ENCODE data around the gene NOD2. TPM values are rescaled to one million over a fixed set of nuclear protein-coding genes. Genes with fewer than 3 reads are reported as not detected.

The NOD2 gene
- total RNA-seq, 1 experiment from 2014 or later = not detected

DNA sequence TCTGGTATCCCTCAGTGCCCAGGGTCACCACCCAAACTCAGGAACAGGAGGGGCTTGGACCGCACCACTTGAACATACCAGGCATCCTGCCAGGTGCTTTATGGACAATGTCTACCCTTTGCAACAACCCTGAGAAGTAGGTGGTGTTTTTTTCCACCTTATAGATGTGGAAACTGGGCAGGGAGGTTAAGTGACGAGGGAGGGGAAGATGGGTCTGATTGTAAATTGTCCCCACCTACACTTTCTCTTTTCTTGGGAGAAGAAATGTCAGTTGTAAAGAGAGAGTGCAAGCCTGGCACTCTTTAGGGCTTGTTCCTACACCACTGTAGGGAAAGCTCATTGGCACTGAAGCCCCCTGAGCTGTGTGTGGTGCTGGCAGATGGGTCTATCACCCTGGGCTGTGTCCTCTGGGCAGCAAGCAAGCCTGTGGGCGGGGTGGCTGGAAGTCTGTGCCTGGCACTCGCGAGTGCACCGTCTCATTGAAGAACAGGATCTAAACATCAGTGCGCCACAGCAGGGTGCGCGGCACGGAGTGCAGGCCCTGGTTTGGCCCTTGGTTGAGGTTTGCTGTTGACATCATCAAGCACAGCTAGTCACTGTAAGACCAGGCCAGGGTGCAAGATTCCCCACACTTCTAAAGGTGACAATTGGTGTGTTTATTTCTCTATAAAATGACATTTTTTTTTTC lies 15.1 kb downstream of the NOD2 start:
- Histone ChIP-seq H3K4me1 (ENCODE audit: control insufficient read depth, insufficient read depth, low read length) (no peaks in the 10 kb centered on the region), H3K27me3 (ENCODE audit: control insufficient read depth, insufficient read depth, low read length) (no peaks in the 10 kb centered on the region), H3K4me3 (ENCODE audit: low read depth in 2 of 2, low read length in 2 of 2) (no peak overlapping the region), H3K27ac (ENCODE audit: low read length) (no peak overlapping the region), H3K9me3 (ENCODE audit: control insufficient read depth, insufficient read depth, low read depth, low read length) (no peaks in the 10 kb centered on the region), H3K36me3 (ENCODE audit: control insufficient read depth, insufficient read depth, low read length) (no peaks in the 10 kb centered on the region)
- POLR2A ChIA-PET = no interaction called here
- CTCF ChIA-PET = no interaction called here
- DNase-seq (ENCODE audit: low read depth, low spot score) (no peak), ATAC-seq (no peak)
- intact Hi-C loops (cut with micrococcal nuclease; ENCODE audit: unreplicated experiment) = no loop called here
- in situ Hi-C loops (cut with HindIII; ENCODE audit: low pct_unique_long_range_greater_than_20kb, low sequenced_read_pairs) = no loop called here
- BruUV-seq (replicated peaks) = no TSS peak
- TF ChIP-seq SIN3A (IDR thresholded peaks at IDR 0.05; ENCODE audit: borderline replicate concordance, insufficient read depth, low read depth, low read length) (no peak), POLR2AphosphoS5 (IDR thresholded peaks at IDR 0.05; ENCODE audit: low read depth, low read length) (no peak)

GRCh38 chr16:50709061-50709684 lies 15.8 kb downstream of the NOD2 start:
- in situ Hi-C loops (cut with HindIII; ENCODE audit: low pct_unique_long_range_greater_than_20kb, low sequenced_read_pairs) (no loop called here), intact Hi-C loops (cut with micrococcal nuclease; ENCODE audit: unreplicated experiment) (no loop called here)
- Histone ChIP-seq H3K27ac (ENCODE audit: low read length) (no peak overlapping the region), H3K27me3 (ENCODE audit: control insufficient read depth, insufficient read depth, low read length) (no peaks in the 10 kb centered on the region), H3K4me1 (ENCODE audit: control insufficient read depth, insufficient read depth, low read length) (no peaks in the 10 kb centered on the region), H3K36me3 (ENCODE audit: control insufficient read depth, insufficient read depth, low read length) (no peaks in the 10 kb centered on the region), H3K4me3 (ENCODE audit: low read depth in 2 of 2, low read length in 2 of 2) (no peak overlapping the region), H3K9me3 (ENCODE audit: control insufficient read depth, insufficient read depth, low read depth, low read length) (no peaks in the 10 kb centered on the region)
- DNase-seq (ENCODE audit: low read depth, low spot score) (no peak), ATAC-seq (no peak)
- TF ChIP-seq, protein P1, sequence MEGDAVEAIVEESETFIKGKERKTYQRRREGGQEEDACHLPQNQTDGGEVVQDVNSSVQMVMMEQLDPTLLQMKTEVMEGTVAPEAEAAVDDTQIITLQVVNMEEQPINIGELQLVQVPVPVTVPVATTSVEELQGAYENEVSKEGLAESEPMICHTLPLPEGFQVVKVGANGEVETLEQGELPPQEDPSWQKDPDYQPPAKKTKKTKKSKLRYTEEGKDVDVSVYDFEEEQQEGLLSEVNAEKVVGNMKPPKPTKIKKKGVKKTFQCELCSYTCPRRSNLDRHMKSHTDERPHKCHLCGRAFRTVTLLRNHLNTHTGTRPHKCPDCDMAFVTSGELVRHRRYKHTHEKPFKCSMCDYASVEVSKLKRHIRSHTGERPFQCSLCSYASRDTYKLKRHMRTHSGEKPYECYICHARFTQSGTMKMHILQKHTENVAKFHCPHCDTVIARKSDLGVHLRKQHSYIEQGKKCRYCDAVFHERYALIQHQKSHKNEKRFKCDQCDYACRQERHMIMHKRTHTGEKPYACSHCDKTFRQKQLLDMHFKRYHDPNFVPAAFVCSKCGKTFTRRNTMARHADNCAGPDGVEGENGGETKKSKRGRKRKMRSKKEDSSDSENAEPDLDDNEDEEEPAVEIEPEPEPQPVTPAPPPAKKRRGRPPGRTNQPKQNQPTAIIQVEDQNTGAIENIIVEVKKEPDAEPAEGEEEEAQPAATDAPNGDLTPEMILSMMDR (IDR thresholded peaks at IDR 0.05) = no peak
- no peak for TF ChIP-seq SIN3A (IDR thresholded peaks at IDR 0.05; ENCODE audit: borderline replicate concordance, insufficient read depth, low read depth, low read length)
- TF ChIP-seq, protein P2, sequence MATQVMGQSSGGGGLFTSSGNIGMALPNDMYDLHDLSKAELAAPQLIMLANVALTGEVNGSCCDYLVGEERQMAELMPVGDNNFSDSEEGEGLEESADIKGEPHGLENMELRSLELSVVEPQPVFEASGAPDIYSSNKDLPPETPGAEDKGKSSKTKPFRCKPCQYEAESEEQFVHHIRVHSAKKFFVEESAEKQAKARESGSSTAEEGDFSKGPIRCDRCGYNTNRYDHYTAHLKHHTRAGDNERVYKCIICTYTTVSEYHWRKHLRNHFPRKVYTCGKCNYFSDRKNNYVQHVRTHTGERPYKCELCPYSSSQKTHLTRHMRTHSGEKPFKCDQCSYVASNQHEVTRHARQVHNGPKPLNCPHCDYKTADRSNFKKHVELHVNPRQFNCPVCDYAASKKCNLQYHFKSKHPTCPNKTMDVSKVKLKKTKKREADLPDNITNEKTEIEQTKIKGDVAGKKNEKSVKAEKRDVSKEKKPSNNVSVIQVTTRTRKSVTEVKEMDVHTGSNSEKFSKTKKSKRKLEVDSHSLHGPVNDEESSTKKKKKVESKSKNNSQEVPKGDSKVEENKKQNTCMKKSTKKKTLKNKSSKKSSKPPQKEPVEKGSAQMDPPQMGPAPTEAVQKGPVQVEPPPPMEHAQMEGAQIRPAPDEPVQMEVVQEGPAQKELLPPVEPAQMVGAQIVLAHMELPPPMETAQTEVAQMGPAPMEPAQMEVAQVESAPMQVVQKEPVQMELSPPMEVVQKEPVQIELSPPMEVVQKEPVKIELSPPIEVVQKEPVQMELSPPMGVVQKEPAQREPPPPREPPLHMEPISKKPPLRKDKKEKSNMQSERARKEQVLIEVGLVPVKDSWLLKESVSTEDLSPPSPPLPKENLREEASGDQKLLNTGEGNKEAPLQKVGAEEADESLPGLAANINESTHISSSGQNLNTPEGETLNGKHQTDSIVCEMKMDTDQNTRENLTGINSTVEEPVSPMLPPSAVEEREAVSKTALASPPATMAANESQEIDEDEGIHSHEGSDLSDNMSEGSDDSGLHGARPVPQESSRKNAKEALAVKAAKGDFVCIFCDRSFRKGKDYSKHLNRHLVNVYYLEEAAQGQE (IDR thresholded peaks at IDR 0.05; ENCODE audit: insufficient read depth in 1 of 2, low read depth in 2 of 2, low read length in 1 of 2) = no peak
- TF ChIP-seq POLR2AphosphoS5 (IDR thresholded peaks at IDR 0.05; ENCODE audit: low read depth, low read length) = no peak
- no peak for TF ChIP-seq TCF7L2 (IDR thresholded peaks at IDR 0.05; ENCODE audit: low read depth, low read length)
- ChIA-PET CTCF (no interaction called here), POLR2A (no interaction called here)
- no TSS peak for BruUV-seq (replicated peaks)

DNA sequence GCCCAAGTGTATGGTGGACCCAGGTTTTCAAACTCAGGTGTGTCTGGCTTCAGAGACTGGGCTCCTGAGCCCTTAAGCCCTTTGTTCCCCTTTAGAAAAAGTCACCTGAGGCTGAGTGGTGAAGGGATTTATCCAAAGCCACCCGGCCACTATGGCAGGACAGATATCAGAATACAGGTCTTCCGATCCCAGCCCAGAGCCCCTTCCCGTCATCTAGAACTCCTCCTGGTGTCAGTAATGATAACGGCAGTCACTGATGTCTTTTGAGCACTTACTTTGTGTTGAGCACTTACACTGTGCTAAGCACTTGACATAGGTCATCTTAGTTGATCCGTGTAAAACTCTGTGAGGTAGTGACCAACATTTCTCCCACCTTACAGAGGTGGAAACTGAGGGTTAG lies 16.6 kb downstream of the NOD2 start:
- H3K27ac ChIP-seq (ENCODE audit: low read length) = no peak overlapping the region
- ATAC-seq = no peak
- no peak overlapping the region for H3K4me3 ChIP-seq (ENCODE audit: low read depth in 2 of 2, low read length in 2 of 2)
- no peaks in the 10 kb centered on the region for H3K36me3 ChIP-seq (ENCODE audit: control insufficient read depth, insufficient read depth, low read length)
- in situ Hi-C loops (cut with HindIII; ENCODE audit: low pct_unique_long_range_greater_than_20kb, low sequenced_read_pairs) = no loop called here
- intact Hi-C loops (cut with micrococcal nuclease; ENCODE audit: unreplicated experiment) = no loop called here
- H3K9me3 ChIP-seq (ENCODE audit: control insufficient read depth, insufficient read depth, low read depth, low read length) = no peaks in the 10 kb centered on the region
- DNase-seq (ENCODE audit: low read depth, low spot score) = no peak
- ChIA-PET POLR2A (no interaction called here), CTCF (no interaction called here)
- no peaks in the 10 kb centered on the region for H3K27me3 ChIP-seq (ENCODE audit: control insufficient read depth, insufficient read depth, low read length)
- no peaks in the 10 kb centered on the region for H3K4me1 ChIP-seq (ENCODE audit: control insufficient read depth, insufficient read depth, low read length)
- TF ChIP-seq POLR2AphosphoS5 (IDR thresholded peaks at IDR 0.05; ENCODE audit: low read depth, low read length) (no peak), SIN3A (IDR thresholded peaks at IDR 0.05; ENCODE audit: borderline replicate concordance, insufficient read depth, low read depth, low read length) (no peak), TCF7L2 (IDR thresholded peaks at IDR 0.05; ENCODE audit: low read depth, low read length) (no peak)
- TF ChIP-seq, protein P2 (IDR thresholded peaks at IDR 0.05; ENCODE audit: insufficient read depth in 1 of 2, low read depth in 2 of 2, low read length in 1 of 2) = no peak
- TF ChIP-seq, protein P1 (IDR thresholded peaks at IDR 0.05) = no peak
- no TSS peak for BruUV-seq (replicated peaks)

All from Panc1 (cell line).